Testis (tissue), 3 donors: Measurements from ENCODE around the gene HTR2B. TPM values are rescaled to one million over a fixed set of nuclear protein-coding genes. Genes with fewer than 3 reads are reported as not detected.

Source experiments
- DNase-seq: peaks from one replicate; pipeline ENCODE4 v3.0.0-alpha.2; 2019
- H3K27ac ChIP-seq, 2 donors: fragments of 200-600 bp; sonication (generic); one replicate each; pipeline ENCODE4 v1.5.1; 2019
- H3K27me3 ChIP-seq: fragments of 200-600 bp; sonication (generic); one replicate; pipeline ENCODE4 v1.5.1; 2019
- H3K36me3 ChIP-seq: fragments of 200-600 bp; sonication (generic); one replicate; pipeline ENCODE4 v1.5.1; 2017; ENCODE audit warnings: low read depth; ENCODE audit errors: missing control alignments
- H3K4me1 ChIP-seq: fragments of 200-600 bp; sonication (generic); one replicate; pipeline ENCODE4 v1.5.1; 2019
- H3K4me3 ChIP-seq, 2 donors: fragments of 200-600 bp; sonication (generic); one replicate each; pipeline ENCODE4 v1.5.1; 2017 to 2019
- H3K9me3 ChIP-seq: fragments of 200-600 bp; sonication (generic); one replicate; pipeline ENCODE4 v1.5.1; 2017
- WGBS, 2 donors: methylation state at CpG; one replicate each; pipeline ENCODE4 v1.1.5; 2018; 5-methylcytosine and 5-hydroxymethylcytosine counted together
- intact Hi-C: fragments of 100-400 bp; cut with DNase I; formaldehyde crosslinking; loops from one replicate; pipeline ENCODE4 v1.15.1; 2023; ENCODE audit warnings: low total_unique reads
- polyA plus RNA-seq: library from polyadenylated mRNA; stranded (reverse); fragments of 350-450 nt; fragmentation: Illumina TruSeq; extraction: RNeasy Lipid Tissue Mini Kit (QIAGEN cat#74804); gene quantifications from one replicate; pipeline ENCODE4 v1.2.3, GENCODE V29; 2014; ENCODE audit warnings: low read depth, low replicate concordance; ENCODE audit not compliant: insufficient read depth
- small RNA-seq, 2 donors: library from RNA; depleted of rRNA; stranded (forward); fragments of <200 nt; gene quantifications; one replicate each; pipeline ENCODE3, GENCODE V24; 2016
- total RNA-seq, 2 donors: library from RNA; depleted of rRNA; stranded (reverse); fragments of >200 nt; gene quantifications; one replicate each; pipeline ENCODE4 v1.2.3, GENCODE V29; 2016
- TF ChIP-seq, protein P1 (sequence below), 3 experiments: fragments of 450-650 bp in 2 of 3; fragments of 200-600 bp in 1 of 3; sonication (generic) in 1 of 3; IDR thresholded peaks; one replicate each; pipeline ENCODE4 v1.5.1; 2016 to 2019; ENCODE audit warnings: antibody characterized with exemption in 3 of 3, mild to moderate bottlenecking in 2 of 3, moderate library complexity in 1 of 3

The HTR2B gene
- total and polyA plus RNA-seq, 3 donors from 2014 or later, result 0.16 to 0.71 (median 0.37) TPM

DNA sequence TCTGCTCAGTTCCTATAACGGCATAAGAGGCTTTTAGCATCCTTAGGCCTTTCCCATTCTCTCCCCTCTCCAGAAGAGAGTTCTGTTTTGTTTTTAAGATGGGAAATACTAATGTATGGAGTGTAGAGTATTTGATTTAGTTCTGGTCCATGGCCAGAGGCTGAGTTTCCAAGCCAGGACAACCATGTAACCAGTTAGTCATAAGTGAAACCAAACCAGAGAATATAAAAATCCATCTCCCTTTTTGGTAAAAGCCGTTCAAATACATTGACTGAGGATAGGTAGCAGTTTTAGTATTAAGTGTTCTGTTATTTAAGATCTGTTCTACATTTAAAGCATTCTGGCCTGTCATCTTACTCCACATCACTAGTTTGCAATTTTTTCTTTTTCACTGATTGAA is 65.1 kb downstream of the HTR2B start:
- intact Hi-C loops, result no loop called here
- Histone ChIP-seq H3K4me1 (peaks cover 13% of the 10 kb centered on the region), H3K27ac (no peak overlapping the region), H3K27me3 (no peaks in the 10 kb centered on the region), H3K36me3 (no peaks in the 10 kb centered on the region), H3K9me3 (no peaks in the 10 kb centered on the region), H3K4me3 (no peak overlapping the region)
- 84 to 91% methylated on average over 2 of the region's 2 CpGs for WGBS, 2 donors
- DNase-seq, result no peak
- TF ChIP-seq, protein P1, sequence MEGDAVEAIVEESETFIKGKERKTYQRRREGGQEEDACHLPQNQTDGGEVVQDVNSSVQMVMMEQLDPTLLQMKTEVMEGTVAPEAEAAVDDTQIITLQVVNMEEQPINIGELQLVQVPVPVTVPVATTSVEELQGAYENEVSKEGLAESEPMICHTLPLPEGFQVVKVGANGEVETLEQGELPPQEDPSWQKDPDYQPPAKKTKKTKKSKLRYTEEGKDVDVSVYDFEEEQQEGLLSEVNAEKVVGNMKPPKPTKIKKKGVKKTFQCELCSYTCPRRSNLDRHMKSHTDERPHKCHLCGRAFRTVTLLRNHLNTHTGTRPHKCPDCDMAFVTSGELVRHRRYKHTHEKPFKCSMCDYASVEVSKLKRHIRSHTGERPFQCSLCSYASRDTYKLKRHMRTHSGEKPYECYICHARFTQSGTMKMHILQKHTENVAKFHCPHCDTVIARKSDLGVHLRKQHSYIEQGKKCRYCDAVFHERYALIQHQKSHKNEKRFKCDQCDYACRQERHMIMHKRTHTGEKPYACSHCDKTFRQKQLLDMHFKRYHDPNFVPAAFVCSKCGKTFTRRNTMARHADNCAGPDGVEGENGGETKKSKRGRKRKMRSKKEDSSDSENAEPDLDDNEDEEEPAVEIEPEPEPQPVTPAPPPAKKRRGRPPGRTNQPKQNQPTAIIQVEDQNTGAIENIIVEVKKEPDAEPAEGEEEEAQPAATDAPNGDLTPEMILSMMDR (IDR thresholded peaks at IDR 0.05), result no peak

GRCh38 chr2:231058761-231059550 is 65.9 kb downstream of the HTR2B start:
- no peaks in the 10 kb centered on the region for H3K36me3 ChIP-seq
- no peak for DNase-seq
- H3K27me3 ChIP-seq, result no peaks in the 10 kb centered on the region
- 54 to 59% methylated on average over 4 of the region's 4 CpGs for WGBS, 2 donors
- no peak overlapping the region for H3K27ac ChIP-seq
- peaks cover 13% of the 10 kb centered on the region for H3K4me1 ChIP-seq
- TF ChIP-seq, protein P1 (IDR thresholded peaks at IDR 0.05), result no peak
- no peaks in the 10 kb centered on the region for H3K9me3 ChIP-seq
- intact Hi-C loops, result no loop called here
- no peak overlapping the region for H3K4me3 ChIP-seq

Small RNA genes within 50 kb of the gene (small RNA-seq; reads per million reads assigned to genes)
- 0 reads per million in 2 donors for gene RNU1-93P

Other genes with a start within 250 kb of the HTR2B start
- 10 to 100 TPM; 10.9 to 14.7 TPM for gene GPR55, start 199.8 kb downstream of the HTR2B start, total RNA-seq
- gene GPR55, start 199.8 kb downstream of the HTR2B start, polyA plus RNA-seq, result 12.3 TPM
- gene SPATA3, start 128.9 kb downstream of the HTR2B start, total RNA-seq, result 100 to 1,000 TPM in 1 of 2 donors, 10 to 100 TPM in 1; 18.6 to 127 TPM
- gene SPATA3, start 128.9 kb downstream of the HTR2B start, polyA plus RNA-seq, result 211 TPM
- gene C2orf72, start 87.5 kb downstream of the HTR2B start, total RNA-seq, result 1 to 10 TPM; 5.3 to 6.9 TPM
- 2.7 TPM for gene C2orf72, start 87.5 kb downstream of the HTR2B start, polyA plus RNA-seq
- gene PSMD1, start 68.2 kb downstream of the HTR2B start, total RNA-seq, result 10 to 100 TPM; 60.8 to 66.8 TPM
- gene PSMD1, start 68.2 kb downstream of the HTR2B start, polyA plus RNA-seq, result 69.6 TPM
- 10 to 100 TPM; 47.5 to 49.7 TPM for gene ARMC9, start 73.6 kb upstream of the HTR2B start, total RNA-seq
- 35.0 TPM for gene ARMC9, start 73.6 kb upstream of the HTR2B start, polyA plus RNA-seq